Common myeloid progenitor, CD34-positive (primary cell): ENCODE results near the gene VWA3B.

ENCODE experiments used
- CTCF ChIA-PET: fragments of 350-600 bp; sonication (Branson Sonifier 250); formaldehyde crosslinking; loops from one replicate; lab custom pipeline; 2021; ENCODE audit warnings: antibody characterized with exemption; lab: Charles Lee
- POLR2A ChIA-PET: fragments of 350-600 bp; sonication (Branson Sonifier 250); formaldehyde crosslinking; loops from one replicate; lab custom pipeline; 2021; ENCODE audit warnings: antibody characterized with exemption; lab: Charles Lee
- DNase-seq, 3 donors: peaks; one replicate each; pipeline versions ENCODE4 v3.0.0 to v3.0.0-alpha.2; 2013
- H3K27ac ChIP-seq, 2 experiments: 1 replicate in 1 of 2; 2 replicates in 1 of 2; pipeline ENCODE4 v1.7.0; 2013; ENCODE audit warnings: inconsistent platforms in 2 of 2, low read length in 2 of 2, mild to moderate bottlenecking in 2 of 2, low read depth in 1 of 2, moderate library complexity in 1 of 2; ENCODE audit not compliant: severe bottlenecking in 2 of 2, insufficient read depth in 1 of 2, poor library complexity in 1 of 2
- H3K27me3 ChIP-seq, 5 experiments: replicated peaks in 2 of 5; 1 replicate in 3 of 5; 2 replicates in 2 of 5; pipeline versions ENCODE4 v1.6.1 to v1.7.0; 2013; ENCODE audit warnings: low read length in 4 of 5, mild to moderate bottlenecking in 2 of 5, moderate library complexity in 2 of 5, inconsistent platforms in 1 of 5; ENCODE audit not compliant: insufficient read depth in 5 of 5, control insufficient read depth in 4 of 5
- H3K36me3 ChIP-seq, 4 experiments: 1 replicate in 2 of 4; 2 replicates in 2 of 4; pipeline versions ENCODE4 v1.6.1 to v1.7.0; 2013; ENCODE audit warnings: low read length in 3 of 4, control low read depth in 1 of 4, mild to moderate bottlenecking in 1 of 4; ENCODE audit not compliant: control insufficient read depth in 4 of 4, insufficient read depth in 4 of 4
- H3K4me1 ChIP-seq, 4 experiments: 1 replicate in 3 of 4; 2 replicates in 1 of 4; pipeline versions ENCODE4 v1.6.1 to v1.7.1; 2013; ENCODE audit warnings: low read length in 3 of 4, mild to moderate bottlenecking in 3 of 4, control low read depth in 1 of 4, inconsistent platforms in 1 of 4, moderate library complexity in 1 of 4; ENCODE audit not compliant: control insufficient read depth in 4 of 4, insufficient read depth in 4 of 4; ENCODE audit errors: control extremely low read depth in 1 of 4
- H3K4me3 ChIP-seq, 7 experiments: 1 replicate in 4 of 7; 2 replicates in 3 of 7; pipeline versions ENCODE4 v1.5.1 to v1.7.0; 2013; ENCODE audit warnings: mild to moderate bottlenecking in 7 of 7, low read length in 6 of 7, moderate library complexity in 6 of 7, inconsistent platforms in 2 of 7, low read depth in 2 of 7, control low read depth in 1 of 7; ENCODE audit not compliant: insufficient read depth in 4 of 7, control insufficient read depth in 1 of 7; ENCODE audit errors: extremely low read depth in 1 of 7
- H3K9me3 ChIP-seq, 5 experiments: 1 replicate in 4 of 5; 2 replicates in 1 of 5; pipeline versions ENCODE4 v1.6.1 to v1.7.1; 2013; ENCODE audit warnings: low read length in 4 of 5, mild to moderate bottlenecking in 2 of 5, inconsistent platforms in 1 of 5, low read depth in 1 of 5, moderate library complexity in 1 of 5; ENCODE audit not compliant: control insufficient read depth in 4 of 5, insufficient read depth in 2 of 5; ENCODE audit errors: control extremely low read depth in 1 of 5
- WGBS: methylation state at CpG from one replicate; pipeline ENCODE4 v1.1.5; 2013; ENCODE audit not compliant: insufficient coverage; 5-methylcytosine and 5-hydroxymethylcytosine counted together

VWA3B gene

DNA sequence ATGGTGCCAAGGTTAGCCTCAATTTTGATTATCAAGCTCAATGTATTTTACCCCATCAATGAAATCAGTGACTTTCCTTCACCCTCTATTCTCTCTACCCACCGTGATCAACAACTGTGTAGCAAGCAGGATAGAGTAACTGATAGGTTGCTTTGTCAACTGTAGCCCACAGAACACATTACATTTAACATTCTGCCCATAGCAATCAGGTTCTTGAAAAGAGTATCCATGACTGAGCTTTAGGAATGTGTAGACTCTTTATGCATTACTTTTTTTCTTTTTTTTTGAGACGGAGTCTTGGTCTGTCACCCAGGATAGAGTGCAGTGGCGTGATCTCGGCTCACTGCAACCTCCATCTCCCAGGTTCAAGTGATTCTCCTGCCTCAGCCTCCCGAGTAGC lies 19.8 kb upstream of the VWA3B start:
- DNase-seq, result no peak
- Histone ChIP-seq H3K27ac (no peak overlapping the region), H3K27me3 (no peaks in the 10 kb centered on the region), H3K4me3 (no peak overlapping the region), H3K36me3 (no peaks in the 10 kb centered on the region), H3K4me1 (no peaks in the 10 kb centered on the region), H3K9me3 (no peaks in the 10 kb centered on the region)
- no CpG with 5 or more reads among the region's 5 CpGs for WGBS
- ChIA-PET CTCF (no interaction called here), POLR2A (no interaction called here)

GRCh38 chr2:98070081-98070480 lies 16.9 kb upstream of the VWA3B start:
- no peak overlapping the region for H3K27ac ChIP-seq
- 79% methylated on average over 10 of the region's 11 CpGs for WGBS
- no peak for DNase-seq
- ChIA-PET CTCF (no interaction called here), POLR2A (no interaction called here)
- H3K4me1 ChIP-seq, result no peaks in the 10 kb centered on the region
- H3K4me3 ChIP-seq, result no peak overlapping the region
- H3K36me3 ChIP-seq, result no peaks in the 10 kb centered on the region
- no peaks in the 10 kb centered on the region for H3K27me3 ChIP-seq
- peaks cover 0 to 4% (median 0%) of the 10 kb centered on the region in 5 experiments for H3K9me3 ChIP-seq

DNA sequence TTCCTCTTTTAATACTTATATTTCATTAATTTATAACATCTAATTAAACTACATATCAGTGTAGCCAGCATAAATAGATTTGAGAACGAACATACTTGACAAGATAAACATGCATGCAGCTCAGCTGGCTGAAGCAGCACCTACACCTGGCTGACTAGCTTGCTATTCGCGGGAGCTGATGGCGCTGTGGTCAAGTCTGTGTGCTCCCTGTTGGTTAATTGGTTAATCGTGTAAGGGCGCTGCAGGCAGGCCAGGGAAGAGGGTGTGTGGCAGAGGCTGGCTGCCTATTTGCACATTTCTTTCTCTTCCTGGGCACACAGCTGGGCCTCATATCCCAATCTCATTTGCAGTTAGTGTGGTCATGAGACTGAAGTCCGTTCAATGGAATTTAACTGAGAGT lies 14.5 kb upstream of the VWA3B start:
- CTCF ChIA-PET, result no interaction called here

GRCh38 chr2:98078701-98079100 lies 8.3 kb upstream of the VWA3B start:
- Histone ChIP-seq H3K27ac (no peak overlapping the region), H3K36me3 (no peaks in the 10 kb centered on the region), H3K27me3 (no peaks in the 10 kb centered on the region), H3K4me1 (peaks cover 6 to 16% (median 7%) of the 10 kb centered on the region in 4 experiments), H3K9me3 (peaks cover 0 to 7% (median 0%) of the 10 kb centered on the region in 5 experiments), H3K4me3 (no peak overlapping the region)
- DNase-seq, result no peak
- 100% methylated on average over 2 of the region's 2 CpGs for whole genome bisulfite sequencing
- POLR2A ChIA-PET, result no interaction called here
- CTCF ChIA-PET, result no interaction called here

More for the DNA sequence above, 14.5 kb upstream of the VWA3B start:
- Histone ChIP-seq H3K36me3 (no peaks in the 10 kb centered on the region), H3K9me3 (peaks cover 0 to 4% (median 0%) of the 10 kb centered on the region in 5 experiments), H3K27me3 (no peaks in the 10 kb centered on the region), H3K4me1 (no peaks in the 10 kb centered on the region), H3K27ac (no peak overlapping the region), H3K4me3 (no peak overlapping the region)
- DNase-seq, result no peak
- POLR2A ChIA-PET, result no interaction called here
- WGBS, result 93% methylated on average over 7 of the region's 7 CpGs

DNA sequence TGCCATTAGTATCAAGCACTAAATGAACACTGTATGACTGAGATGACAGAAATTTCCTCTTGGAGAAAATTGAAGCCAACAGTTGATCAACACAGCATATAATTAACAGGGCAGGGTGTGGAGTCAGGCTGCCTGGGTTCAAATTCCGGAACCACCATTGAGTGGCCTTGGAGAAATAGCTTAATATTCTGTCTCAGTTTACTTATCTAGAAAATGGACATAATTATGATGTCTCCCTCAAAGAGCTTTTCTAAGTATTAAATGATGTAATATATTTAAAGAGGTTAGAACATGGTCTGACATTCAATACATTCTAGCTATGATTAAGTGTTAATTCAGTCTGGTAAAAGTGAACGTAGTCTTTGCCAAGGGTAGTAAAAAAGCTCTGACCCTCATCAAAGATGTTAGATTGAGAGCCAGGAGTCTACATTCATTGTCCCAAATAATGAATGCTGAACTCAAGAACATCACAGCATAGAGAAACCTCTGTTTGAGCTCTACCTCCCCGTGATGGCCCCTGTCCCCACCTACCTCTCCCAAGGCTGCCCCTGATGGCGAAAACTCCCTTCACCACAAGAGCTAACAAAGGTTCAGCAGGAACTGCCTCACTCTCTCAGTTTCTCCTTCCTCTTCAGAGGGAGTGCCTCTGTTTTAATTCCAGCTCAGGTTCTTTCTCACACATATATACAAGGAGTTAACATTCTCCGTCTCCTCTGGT lies 2.7 kb upstream of the VWA3B start:
- H3K27me3 ChIP-seq, result peaks cover 0 to 33% (median 7%) of the 10 kb centered on the region in 5 experiments
- no peak overlapping the region for H3K27ac ChIP-seq
- H3K9me3 ChIP-seq, result no peaks in the 10 kb centered on the region
- H3K4me3 ChIP-seq, result no peak overlapping the region
- CTCF ChIA-PET, result no interaction called here
- no peaks in the 10 kb centered on the region for H3K36me3 ChIP-seq
- DNase-seq, result no peak
- H3K4me1 ChIP-seq, result peaks cover 6 to 39% (median 19%) of the 10 kb centered on the region in 4 experiments
- POLR2A ChIA-PET, result no interaction called here
- WGBS, result 77% methylated on average over 3 of the region's 5 CpGs

- H3K27me3 ChIP-seq, result peaks cover 0 to 33% (median 7%) of the 10 kb centered on the region in 5 experiments
Observed at GRCh38 chr2:98084869-98085238, 2.1 kb upstream of the VWA3B start.

DNA sequence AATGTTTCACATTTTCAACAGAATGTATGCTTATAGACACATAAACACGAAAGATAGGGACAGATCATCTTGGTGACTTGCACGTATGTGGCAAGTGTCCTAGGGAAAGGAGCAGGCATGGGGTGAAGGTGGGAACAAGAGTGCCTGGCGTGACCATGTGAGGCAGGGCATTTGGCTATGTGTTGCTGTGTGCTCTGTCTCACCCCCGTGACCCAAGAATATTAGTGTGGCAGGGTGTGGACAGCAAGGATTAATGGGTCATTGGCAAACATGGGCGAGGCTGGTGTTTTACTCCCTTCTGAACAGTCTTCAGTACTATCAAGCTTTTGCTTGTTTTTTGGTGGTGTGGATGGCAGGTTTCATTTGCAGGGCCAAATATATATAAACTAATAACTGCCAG lies 1.3 kb upstream of the VWA3B start:
- Histone ChIP-seq H3K36me3 (no peaks in the 10 kb centered on the region), H3K27ac (no peak overlapping the region), H3K27me3 (peaks cover 0 to 33% (median 7%) of the 10 kb centered on the region in 5 experiments), H3K4me1 (peaks cover 6 to 43% (median 19%) of the 10 kb centered on the region in 4 experiments), H3K9me3 (no peaks in the 10 kb centered on the region), H3K4me3 (no peak overlapping the region)
- WGBS, result 100% methylated on average over 2 of the region's 5 CpGs
- ChIA-PET POLR2A (no interaction called here), CTCF (no interaction called here)
- DNase-seq, result no peak

More at GRCh38 chr2:98084869-98085238, 2.1 kb upstream of the VWA3B start:
- CTCF ChIA-PET, result no interaction called here
- POLR2A ChIA-PET, result no interaction called here
- H3K4me3 ChIP-seq, result no peak overlapping the region
- 100% methylated on average over 3 of the region's 3 CpGs for WGBS
- no peaks in the 10 kb centered on the region for H3K9me3 ChIP-seq
- no peak overlapping the region for H3K27ac ChIP-seq
- H3K36me3 ChIP-seq, result no peaks in the 10 kb centered on the region
- no peak for DNase-seq
- peaks cover 6 to 42% (median 19%) of the 10 kb centered on the region in 4 experiments for H3K4me1 ChIP-seq
